Iris pigment epithelial cell (primary cell): ENCODE measurements around the gene RINL.
"Not testable (repeated sequence)": the region's sequence is repeated elsewhere in the genome, so short reads cannot be mapped to it uniquely, and the experiment has no call there.

ENCODE experiments used
- DNase-seq: peaks from one replicate; pipeline ENCODE4 v3.0.0-alpha.2; 2011; ENCODE audit warnings: low read depth

The RINL gene

DNA sequence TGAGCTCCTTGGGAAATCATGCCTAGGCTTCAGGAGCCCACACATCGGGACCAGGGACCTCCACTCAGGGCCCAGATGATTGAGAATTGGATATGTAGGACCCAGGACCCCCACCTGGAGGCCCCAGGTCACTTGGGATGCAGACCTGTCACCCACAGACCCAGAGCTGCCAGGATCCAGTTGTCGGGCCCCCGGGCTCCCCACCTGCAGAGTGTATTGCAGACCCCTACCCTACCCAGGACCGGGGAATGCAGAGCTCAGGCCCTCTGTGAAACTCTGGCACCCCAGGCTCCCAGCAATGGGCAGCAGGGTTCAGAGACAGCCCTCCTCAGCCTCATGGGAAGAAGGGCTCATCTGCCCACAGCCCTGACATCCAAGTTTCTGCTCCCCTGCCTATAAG is 27.5 kb upstream of the RINL start:
- no peak for DNase-seq

GRCh38 chr19:38904581-38905539 is 26.8 kb upstream of the RINL start:
- DNase-seq = no peak

DNA sequence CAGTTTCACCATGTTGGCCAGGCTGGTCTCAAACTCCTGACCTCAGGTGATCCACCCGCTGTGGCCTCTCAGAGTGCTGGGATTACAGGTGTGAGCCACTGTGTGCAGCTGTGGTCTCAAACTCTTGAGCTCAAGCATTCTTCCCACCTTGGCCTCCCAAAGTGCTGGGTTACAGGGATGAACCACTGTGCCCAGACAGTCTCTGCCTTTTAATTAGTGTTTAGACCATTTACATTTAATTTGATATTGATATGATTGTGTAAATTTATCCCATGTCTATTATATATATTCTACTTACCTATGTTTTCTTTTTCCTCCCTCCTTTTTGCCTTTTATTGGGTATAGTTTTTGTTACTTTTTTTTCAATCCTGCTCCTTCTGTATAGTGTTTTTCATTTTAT is 23.6 kb upstream of the RINL start:
- no peak for DNase-seq

- peak; percentile 10 for DNase-seq
Measured at GRCh38 chr19:38900743-38901190, 22.7 kb upstream of the RINL start.

DNA sequence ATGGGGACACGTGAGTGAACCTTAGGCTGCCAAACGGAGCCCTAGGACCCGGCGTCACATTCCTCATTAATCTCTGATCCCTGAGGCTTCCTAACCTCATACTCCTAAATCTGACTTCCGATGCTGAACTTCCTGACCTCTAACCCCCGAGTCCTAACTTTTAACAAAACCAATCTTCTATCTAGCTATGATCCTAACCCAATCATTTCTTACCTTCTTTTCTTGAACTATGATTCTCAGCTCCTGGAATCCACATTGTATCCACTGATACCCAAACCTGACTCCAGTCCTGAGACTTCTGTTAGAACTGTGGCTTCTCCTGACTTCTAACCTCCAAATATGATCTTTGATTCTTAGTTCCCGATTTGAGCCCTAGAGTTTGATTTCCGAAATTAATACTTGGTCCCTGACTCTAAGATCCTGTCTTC is 22.1 kb upstream of the RINL start:
- no peak for DNase-seq

- peak; percentile 100 for DNase-seq
Measured at GRCh38 chr19:38899447-38900201, 21.5 kb upstream of the RINL start, which contains the start of the genes NFKBIB and SIRT2. Gene NFKBIB (plus strand): TSS chr19:38899969. CDS start chr19:38900033, 64 bp downstream. Gene SIRT2 (minus strand): TSS chr19:38899618. CDS start chr19:38899521, 97 bp downstream.

DNA sequence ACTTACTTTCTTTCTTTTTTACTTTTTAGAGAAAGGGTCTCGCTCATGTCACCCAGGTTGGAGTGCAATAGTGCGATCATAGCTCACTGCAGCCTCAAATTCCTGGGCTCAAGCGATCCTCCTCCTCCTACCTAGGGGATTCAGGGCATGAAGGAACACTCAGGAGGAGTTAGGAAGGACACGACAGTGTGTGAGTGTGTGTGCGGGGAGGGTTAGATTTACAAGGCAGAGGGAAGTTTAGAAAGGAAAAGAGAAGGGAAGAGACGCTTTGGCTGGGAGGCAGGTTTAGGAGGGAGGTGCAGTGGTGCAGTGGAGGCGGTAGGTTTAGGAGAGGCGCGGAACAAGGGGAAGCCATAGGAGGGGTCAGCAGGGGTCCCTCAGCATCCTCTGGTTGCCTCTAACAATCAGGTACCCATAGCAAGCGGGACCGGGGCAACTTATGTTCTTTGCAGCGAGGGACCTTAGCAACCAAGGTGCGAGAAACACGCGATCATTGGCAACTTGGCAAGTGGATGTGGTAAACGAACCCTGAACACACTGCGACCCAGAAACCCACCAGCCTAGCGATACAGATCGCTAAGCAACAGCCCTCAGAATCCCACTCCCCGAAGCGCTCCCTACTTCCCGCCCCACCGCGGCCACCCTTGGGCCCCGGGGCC is 20.8 kb upstream of the RINL start:
- no peak for DNase-seq

DNA sequence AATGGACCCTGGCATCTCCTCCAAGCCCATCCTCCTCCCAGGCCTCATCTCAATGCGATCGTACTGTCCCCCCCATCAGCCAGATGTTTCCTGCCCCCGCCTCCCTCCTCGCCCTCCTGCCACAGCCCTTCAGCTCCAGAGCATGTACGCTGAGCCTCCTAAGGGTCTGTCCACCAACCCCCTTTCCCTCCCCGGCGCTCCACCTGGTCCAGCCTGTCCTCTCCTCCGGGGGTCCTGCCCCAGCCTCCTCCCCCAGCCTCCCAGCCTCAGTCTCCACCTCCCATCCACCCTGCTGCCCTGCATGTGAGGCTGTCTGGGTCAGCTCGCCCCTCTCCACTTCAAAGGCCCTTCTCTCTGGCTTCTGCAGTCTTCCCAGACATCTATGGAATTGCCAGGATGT is 16.9 kb upstream of the RINL start:
- DNase-seq = no peak

DNA sequence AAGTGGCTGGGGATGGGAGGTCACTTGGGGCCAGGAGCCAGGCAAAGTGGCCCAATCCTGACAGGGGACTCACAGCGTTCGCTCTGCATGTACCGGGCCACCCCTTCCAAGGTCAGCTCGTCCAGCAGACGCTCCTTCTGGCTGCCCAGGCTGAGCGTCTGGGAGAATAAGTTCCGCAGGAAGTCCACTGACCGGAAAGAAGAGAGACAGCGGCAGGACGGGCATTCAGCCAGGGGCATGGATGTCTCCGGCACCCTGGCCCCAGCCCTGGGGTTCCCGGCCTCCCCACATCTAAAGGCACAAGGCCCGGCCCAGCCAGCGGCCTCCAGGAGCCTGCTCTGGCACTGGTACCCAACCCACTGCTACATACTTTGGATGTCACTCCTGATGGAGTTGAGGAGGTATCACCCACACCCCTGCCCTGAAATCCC is 15.3 kb upstream of the RINL start:
- no peak for DNase-seq

DNA sequence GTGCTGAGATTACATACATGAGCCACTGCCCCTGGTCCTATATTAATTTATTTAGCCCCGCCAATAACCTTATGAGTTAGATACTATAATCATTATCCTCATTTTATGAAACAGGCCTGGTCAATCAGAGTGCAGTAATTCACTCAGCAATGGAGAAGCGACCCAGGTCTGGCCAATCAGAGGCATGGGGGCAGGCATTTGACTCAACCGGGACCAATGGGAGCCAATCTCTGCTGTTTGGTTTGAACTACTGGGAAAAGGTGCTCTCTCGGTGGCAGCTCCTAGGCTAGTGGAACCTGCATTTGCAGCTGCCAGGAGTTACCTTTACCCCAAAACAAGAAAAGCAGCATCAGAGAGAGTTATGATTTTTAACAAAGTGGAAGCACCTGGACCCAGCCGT is 14.8 kb upstream of the RINL start:
- DNase-seq = no peak

DNA sequence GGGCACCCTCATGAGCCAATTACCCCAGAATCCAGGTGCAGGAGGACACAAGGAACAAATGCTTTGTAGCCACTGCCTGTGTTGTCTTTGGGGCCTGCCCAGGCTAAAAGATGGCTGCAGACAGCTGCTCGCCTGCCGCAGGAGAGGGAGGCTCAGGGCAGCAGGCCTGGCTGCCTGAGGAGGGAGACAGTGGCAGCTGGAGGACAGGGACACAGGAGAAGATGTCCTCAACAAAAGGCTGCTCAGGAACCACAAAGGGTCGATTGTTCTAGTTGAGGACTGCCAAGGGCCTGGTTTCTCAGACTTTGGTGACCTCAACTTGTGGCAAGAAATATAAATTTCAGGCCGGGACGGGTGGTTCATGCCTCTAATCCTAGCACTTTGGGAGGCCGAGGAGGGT is 13.7 kb upstream of the RINL start:
- DNase-seq = no peak

GRCh38 chr19:38890686-38891085 is 12.6 kb upstream of the RINL start:
- no peak for DNase-seq

GRCh38 chr19:38889803-38890202 is 11.7 kb upstream of the RINL start:
- DNase-seq = no peak

DNA sequence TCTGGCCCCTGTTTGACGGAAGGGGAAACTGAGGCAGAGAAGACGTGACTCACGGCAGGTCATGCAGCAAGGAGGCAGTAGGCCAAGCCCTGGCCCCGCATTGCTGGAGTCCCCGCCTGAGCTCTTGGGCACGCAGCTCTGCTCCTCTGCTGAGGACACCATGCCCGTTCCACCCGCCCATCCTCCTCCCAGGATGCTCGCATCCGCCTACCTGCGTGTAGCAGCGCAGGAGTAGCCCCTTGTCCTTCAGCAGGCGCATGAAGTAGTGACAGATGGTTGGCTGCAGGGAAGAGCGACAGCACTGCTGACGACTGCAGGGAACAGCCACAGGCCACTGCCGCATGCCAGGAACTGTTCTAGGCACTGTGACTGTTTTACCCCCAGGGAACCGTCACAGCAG is 10.8 kb upstream of the RINL start:
- no peak for DNase-seq

DNA sequence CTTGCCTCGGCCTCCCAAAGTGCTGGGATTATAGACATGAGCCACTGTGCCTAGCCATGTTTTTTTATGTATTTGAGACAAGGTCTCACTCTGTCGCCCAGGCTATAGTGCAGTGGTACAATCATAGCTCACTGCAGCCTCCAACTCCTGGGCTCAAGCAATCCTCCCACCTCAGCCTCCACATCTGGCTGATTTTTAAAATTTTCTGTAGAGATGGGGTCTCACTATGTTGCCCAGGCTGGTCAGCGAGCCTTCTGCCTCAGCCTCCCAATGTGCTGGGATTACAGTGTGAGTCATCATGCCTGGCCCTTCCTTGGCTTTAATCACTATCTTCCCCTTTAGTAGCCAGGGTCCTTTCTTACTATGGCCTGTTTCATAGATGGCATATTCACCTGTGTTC is 6.6 kb upstream of the RINL start:
- DNase-seq = not testable (repeated sequence)

DNA sequence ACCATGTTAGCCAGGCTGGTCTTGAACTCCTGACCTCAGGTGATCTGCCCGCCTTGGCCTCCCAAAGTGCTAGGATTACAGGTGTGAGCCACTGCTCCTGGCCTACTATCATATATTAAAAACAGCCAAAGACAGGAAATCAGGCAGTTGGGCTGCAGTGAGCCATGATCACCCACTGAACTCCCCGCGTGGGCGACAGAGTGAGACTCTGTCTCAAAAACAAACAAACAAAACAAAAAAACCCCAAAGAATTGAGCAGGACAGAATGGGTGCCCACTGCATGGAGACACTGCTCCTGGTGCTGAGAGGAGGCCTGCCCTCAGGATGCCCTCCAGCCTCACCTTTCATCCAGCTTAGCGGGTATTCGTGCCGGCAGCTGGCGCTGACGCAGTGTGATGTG is 5.2 kb upstream of the RINL start:
- no peak for DNase-seq

- DNase-seq = no peak
Measured at GRCh38 chr19:38880882-38881609, 3.0 kb upstream of the RINL start.

GRCh38 chr19:38880076-38880881 is 2.2 kb upstream of the RINL start:
- DNase-seq = no peak

DNA sequence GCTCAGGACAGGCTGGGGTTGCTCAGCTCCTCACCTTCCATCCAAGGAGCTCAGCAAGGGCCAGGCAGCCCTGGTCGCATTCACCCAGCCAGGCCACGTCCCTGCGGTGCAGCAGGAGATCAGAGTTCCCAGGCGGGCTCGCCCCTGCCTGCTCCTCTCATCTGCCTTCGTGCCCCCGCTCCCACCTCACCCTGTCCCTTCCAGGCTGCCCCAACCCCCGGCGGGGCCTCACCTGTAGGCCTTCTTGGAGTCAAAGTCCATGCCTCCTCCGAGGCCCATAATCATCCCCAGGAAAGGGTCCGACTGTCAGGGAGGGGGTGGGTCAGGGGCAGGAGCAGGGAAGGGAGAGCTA is 1.3 kb upstream of the RINL start:
- DNase-seq = no peak

- DNase-seq = no peak
Measured at GRCh38 chr19:38878575-38879399, 712 bp upstream of the RINL start.
